ENCODE measurements around the gene ATP2B2. TPM values are rescaled to one million over a fixed set of nuclear protein-coding genes. Genes with fewer than 3 reads are reported as not detected.

ATP2B2 gene
- total and polyA plus RNA-seq, 9 of the 15 experiments (the other 6 are each of a cell fraction or from before 2014, with no cell fraction given) = 0.06 TPM; not detected in 8

- no peak for TF ChIP-seq ERF (CRISPR knock-in tag; IDR thresholded peaks at IDR 0.05)
- TF ChIP-seq SMARCE1 (IDR thresholded peaks at IDR 0.05) = no peak
- no peak for TF ChIP-seq JUND (IDR thresholded peaks at IDR 0.05; ENCODE audit: borderline replicate concordance, low read depth, low read length)
- peak; percentile 66; the same call in 1 of the 3 replicates for TF ChIP-seq JUND (tag; IDR thresholded peaks at IDR 0.05; ENCODE audit: borderline replicate concordance, low read depth, low read length)
- TF ChIP-seq POU5F1 (IDR thresholded peaks at IDR 0.05; ENCODE audit: borderline replicate concordance, low read depth, low read length, partially characterized antibody) = no peak
- no peak for TF ChIP-seq CSDE1 (IDR thresholded peaks at IDR 0.05)
- TF ChIP-seq PHB2 (IDR thresholded peaks at IDR 0.05; ENCODE audit: low read depth) = no peak
- peak; percentile 88 for TF ChIP-seq ETV5 (CRISPR knock-in tag; IDR thresholded peaks at IDR 0.05; ENCODE audit: low read depth)
- no peak for TF ChIP-seq SLC30A9 (CRISPR knock-in tag; IDR thresholded peaks at IDR 0.05)
- TF ChIP-seq U2AF2 (optimal IDR thresholded peaks at IDR 0.05; ENCODE audit: low read depth, low read length) = no peak
- TF ChIP-seq MTF1 (CRISPR knock-in tag; IDR thresholded peaks at IDR 0.05; ENCODE audit: borderline replicate concordance) = no peak
- no peak for TF ChIP-seq ZEB2 (IDR thresholded peaks at IDR 0.05)
- peak; percentile 83 for TF ChIP-seq ZNF668 (CRISPR knock-in tag; IDR thresholded peaks at IDR 0.05)
- no peak for TF ChIP-seq ZNF140 (CRISPR knock-in tag; IDR thresholded peaks at IDR 0.05)
- TF ChIP-seq ESRRA (IDR thresholded peaks at IDR 0.05; ENCODE audit: borderline replicate concordance, low read depth) = no peak
- TF ChIP-seq CHD2 (IDR thresholded peaks at IDR 0.05; ENCODE audit: low read depth, low read length) = no peak
- no peak for TF ChIP-seq NCOA2 (IDR thresholded peaks at IDR 0.05; ENCODE audit: partially characterized antibody in 2 of 2)
- TF ChIP-seq KAT7 (CRISPR knock-in tag; IDR thresholded peaks at IDR 0.05; ENCODE audit: borderline replicate concordance) = peak; percentile 73; the same call in 1 of the 2 replicates
- no peak for TF ChIP-seq CBX1 (IDR thresholded peaks at IDR 0.05; ENCODE audit: low read depth)
- TF ChIP-seq CGGBP1 (CRISPR knock-in tag; IDR thresholded peaks at IDR 0.05) = no peak
- TF ChIP-seq FOXK2 (conservative IDR thresholded peaks at IDR 0.05 in 1 of 2, IDR thresholded peaks at IDR 0.05 in 1 of 2; ENCODE audit: low read depth in 2 of 2) = peak; percentile 58 to 78; a peak in 2 of 4 replicates
- no peak for TF ChIP-seq FOSL1 (tag; conservative IDR thresholded peaks at IDR 0.05)
- TF ChIP-seq DPF2 (IDR thresholded peaks at IDR 0.05) = 0 out of 2 replicates have a peak, but pooled peaks have one; percentile 36
- TF ChIP-seq ZBTB1 (CRISPR knock-in tag; IDR thresholded peaks at IDR 0.05; ENCODE audit: borderline replicate concordance, low read depth) = peak; percentile 93
- TF ChIP-seq KDM2B (CRISPR knock-in tag; IDR thresholded peaks at IDR 0.05) = no peak
- TF ChIP-seq ZNF764 (CRISPR knock-in tag; IDR thresholded peaks at IDR 0.05; ENCODE audit: low read depth) = no peak
- peak; percentile 98 for TF ChIP-seq TGIF2 (CRISPR knock-in tag; IDR thresholded peaks at IDR 0.05)
- peak; percentile 98 for TF ChIP-seq LCOR (CRISPR knock-in tag; IDR thresholded peaks at IDR 0.05)
- no peak for TF ChIP-seq TSC22D4 (tag; IDR thresholded peaks at IDR 0.05)
- TF ChIP-seq MLX (CRISPR knock-in tag; conservative IDR thresholded peaks at IDR 0.05) = peak in 1 of 2 experiments; percentile 98; a peak in 2 of 4 replicates
- no peak for TF ChIP-seq ILF3 (IDR thresholded peaks at IDR 0.05; ENCODE audit: borderline replicate concordance)
These were observed 45.2 kb downstream of the ATP2B2 start (continued) for GRCh38 chr3:10459954-10460754.
